Endothelial cell of umbilical vein (primary cell): ENCODE data around the gene DOCK8. TPM values are rescaled to one million over a fixed set of nuclear protein-coding genes. Genes with fewer than 3 reads are reported as not detected.

Experiments used
- BruUV-seq: library from RNA; stranded (reverse); fragments of 400-500 nt; replicated peaks from 2 replicates; lab custom pipeline; 2021; lab: Mats Ljungman, UMichigan
- CTCF ChIA-PET: fragments of 300-600, 350-600 bp; sonication (Branson Sonifier 250); formaldehyde crosslinking; loops from one replicate; lab custom pipeline; 2021; ENCODE audit warnings: antibody characterized with exemption, inconsistent platforms; lab: Charles Lee
- POLR2A ChIA-PET: fragments of 300-600, 350-600 bp; sonication (Branson Sonifier 250); formaldehyde crosslinking; loops from one replicate; lab custom pipeline; 2021; ENCODE audit warnings: antibody characterized with exemption, inconsistent platforms; lab: Charles Lee
- DNase-seq: peaks from one replicate; pipeline ENCODE4 v3.0.0-alpha.2; 2011; ENCODE audit warnings: low read depth, low spot score
- FAIRE-seq: peaks from 2 replicates; lab custom pipeline; 2011; peaks lifted over from hg19 to GRCh38; lab: Jason Lieb, UNC
- H2AFZ ChIP-seq: 2 replicates; pipeline ENCODE4 v1.6.0; 2012; ENCODE audit warnings: low read depth, low read length, control low read depth, inconsistent platforms
- H3K27ac ChIP-seq: 2 replicates; pipeline ENCODE4 v1.5.1; 2011; ENCODE audit warnings: low read depth, mild to moderate bottlenecking, control low read depth, low read length, moderate library complexity; ENCODE audit not compliant: insufficient read depth
- H3K27me3 ChIP-seq, 2 experiments: 2 replicates each; pipeline versions ENCODE4 v1.6.0 to v1.6.1; 2011; ENCODE audit warnings: low read length in 2 of 2, mixed read lengths in 1 of 2; ENCODE audit not compliant: control insufficient read depth in 2 of 2, insufficient read depth in 2 of 2
- H3K36me3 ChIP-seq, 2 experiments: 2 replicates in 1 of 2; 3 replicates in 1 of 2; pipeline ENCODE4 v1.5.1; 2011; ENCODE audit warnings: low read length in 2 of 2, mild to moderate bottlenecking in 1 of 2, moderate library complexity in 1 of 2; ENCODE audit not compliant: control insufficient read depth in 2 of 2, insufficient read depth in 2 of 2; ENCODE audit errors: extremely low read depth in 1 of 2
- H3K4me1 ChIP-seq: 3 replicates; pipeline ENCODE4 v1.5.1; 2011; ENCODE audit warnings: mild to moderate bottlenecking, low read length; ENCODE audit not compliant: control insufficient read depth, insufficient read depth; ENCODE audit errors: extremely low read depth
- H3K4me2 ChIP-seq: 2 replicates; pipeline ENCODE4 v1.6.1; 2011; ENCODE audit warnings: low read length, control low read depth, mixed read lengths; ENCODE audit not compliant: insufficient read depth
- H3K4me3 ChIP-seq, 3 experiments: fragments of 200-600 bp in 1 of 3; sonication (generic), shearing (Covaris generic) in 1 of 3; replicated peaks in 1 of 3; 2 replicates each; pipeline ENCODE4 v1.5.1; 2011 to 2016; ENCODE audit warnings: control low read depth in 3 of 3, low read length in 3 of 3, mild to moderate bottlenecking in 2 of 3, inconsistent platforms in 1 of 3, low read depth in 1 of 3, moderate library complexity in 1 of 3; ENCODE audit not compliant: insufficient read depth in 1 of 3
- H3K79me2 ChIP-seq: 2 replicates; pipeline ENCODE4 v1.6.0; 2012; ENCODE audit warnings: low read length, inconsistent platforms; ENCODE audit not compliant: control insufficient read depth, insufficient read depth
- H3K9ac ChIP-seq: replicated peaks from 2 replicates; pipeline ENCODE3; 2011; ENCODE audit warnings: low read length, control low read depth; ENCODE audit not compliant: insufficient read depth; ENCODE audit errors: extremely low read depth
- H3K9me1 ChIP-seq: replicated peaks from 3 replicates; pipeline ENCODE4 v1.6.0; 2011; ENCODE audit warnings: mild to moderate bottlenecking, low read length; ENCODE audit not compliant: control insufficient read depth, insufficient read depth; ENCODE audit errors: extremely low read depth
- H3K9me3 ChIP-seq: replicated peaks from 2 replicates; pipeline ENCODE4 v1.5.1; 2012; ENCODE audit warnings: low read length, inconsistent platforms; ENCODE audit not compliant: control insufficient read depth, insufficient read depth
- H4K20me1 ChIP-seq: replicated peaks from 2 replicates; pipeline ENCODE3; 2011; ENCODE audit warnings: mild to moderate bottlenecking, low read length; ENCODE audit not compliant: control insufficient read depth, insufficient read depth; ENCODE audit errors: extremely low read depth
- CTCF ChIP-seq, 2 donors: IDR thresholded peaks; 1 replicate in 1 of 2; 2 replicates in 1 of 2; pipeline ENCODE4 v1.5.1; 2011; ENCODE audit warnings: low read length in 2 of 2, mild to moderate bottlenecking in 2 of 2, moderate library complexity in 2 of 2, control low read depth in 1 of 2, inconsistent platforms in 1 of 2, low read depth in 1 of 2; ENCODE audit not compliant: insufficient read depth in 1 of 2; ENCODE audit errors: extremely low read depth in 1 of 2
- EZH2 ChIP-seq: IDR thresholded peaks from 2 replicates; pipeline ENCODE4 v1.6.1; 2012; ENCODE audit warnings: borderline replicate concordance, low read depth, mild to moderate bottlenecking, moderate library complexity, low read length, inconsistent platforms; ENCODE audit not compliant: severe bottlenecking
- FOS ChIP-seq: IDR thresholded peaks from 2 replicates; pipeline ENCODE4 v1.6.1; 2011; ENCODE audit warnings: mild to moderate bottlenecking, low read length, moderate library complexity, borderline replicate concordance; ENCODE audit not compliant: insufficient read depth
- GATA2 ChIP-seq: IDR thresholded peaks from 2 replicates; pipeline ENCODE4 v1.7.0; 2011; ENCODE audit warnings: low read depth, mild to moderate bottlenecking, moderate library complexity, mixed read lengths, low read length; ENCODE audit not compliant: insufficient read length, insufficient read depth
- JUN ChIP-seq: IDR thresholded peaks from 2 replicates; pipeline ENCODE4 v1.6.1; 2011; ENCODE audit warnings: borderline replicate concordance, low read depth; ENCODE audit not compliant: insufficient read length, insufficient read depth
- MYC ChIP-seq: IDR thresholded peaks from one replicate; pipeline ENCODE4 v1.6.1; 2011; ENCODE audit warnings: mild to moderate bottlenecking, low read depth, low read length
- POLR2A ChIP-seq: IDR thresholded peaks from 2 replicates; pipeline ENCODE4 v1.6.1; 2012; ENCODE audit warnings: low read depth, mild to moderate bottlenecking, control low read depth, low read length
- POLR2AphosphoS5 ChIP-seq: IDR thresholded peaks from 2 replicates; pipeline ENCODE4 v1.6.1; 2012; ENCODE audit warnings: low read depth, mild to moderate bottlenecking, control low read depth, low read length, moderate library complexity; ENCODE audit not compliant: insufficient read depth
- dilution Hi-C: fragments of 300-500 bp; cut with MboI; formaldehyde crosslinking; loops from one replicate; pipeline ENCODE4 v1.15.0; 2019; ENCODE audit warnings: low sequenced_read_pairs; ENCODE audit not compliant: extremely low pct_ligation_motif_present
- intact Hi-C: fragments of 100-400 bp; cut with micrococcal nuclease; formaldehyde crosslinking; loops from one replicate; pipeline ENCODE4 v1.10.0; 2022
- polyA plus RNA-seq, 4 experiments: library from polyadenylated mRNA; depleted of rRNA in 3 of 4; stranded (reverse) in 3 of 4; unstranded in 1 of 4; fragments of >200 nt; gene quantifications; 2 replicates each; pipeline versions ENCODE4 v1.2.1 to v1.2.3, GENCODE V29; 2011 to 2012; ENCODE audit warnings: missing spikeins in 1 of 4
- total RNA-seq: library from RNA; stranded (reverse); gene quantifications from 2 replicates; pipeline ENCODE4 v1.2.3, GENCODE V29; 2021

Gene DOCK8
- total and polyA plus RNA-seq, 2 donors (not counting 3 experiments of a cell fraction or from before 2014, with no cell fraction given): 0.54 to 1.3 TPM

- DNase-seq: no peak
- Histone ChIP-seq H3K27me3 (peaks cover 0 to 2% of the 10 kb centered on the region in 2 experiments), H2AFZ (no peak overlapping the region), H3K27ac (no peak overlapping the region), H3K9me1 (no peaks in the 10 kb centered on the region), H3K9me3 (no peaks in the 10 kb centered on the region), H3K4me2 (no peak overlapping the region), H3K36me3 (no peaks in the 10 kb centered on the region), H3K4me3 (no peak overlapping the region), H3K4me1 (no peaks in the 10 kb centered on the region), H3K9ac (no peak overlapping the region), H4K20me1 (no peaks in the 10 kb centered on the region), H3K79me2 (no peaks in the 10 kb centered on the region)
- ChIA-PET POLR2A (no interaction called here), CTCF (no interaction called here)
- BruUV-seq: no TSS peak
- no peak for FAIRE-seq
- TF ChIP-seq CTCF (IDR thresholded peaks at IDR 0.05; ENCODE audit: extremely low read depth in 1 of 2, insufficient read depth in 1 of 2, low read depth in 1 of 2, low read length in 2 of 2) (no peak), POLR2AphosphoS5 (no peak), EZH2 (no peak), JUN (no peak), MYC (no peak), FOS (no peak), GATA2 (no peak), POLR2A (no peak)
- intact Hi-C loops: no loop called here
- dilution Hi-C loops: no loop called here
These were observed 298.0 kb downstream of the DOCK8 start for GRCh38 chr9:512555-513272.

Other genes with a start within 250 kb of the DOCK8 start
- gene WASHC1, start 185.4 kb upstream of the DOCK8 start, total RNA-seq: 10.3 and 12.3 TPM in 2 replicates
- gene WASHC1, start 185.4 kb upstream of the DOCK8 start, polyA plus RNA-seq: 10.8 and 11.5 TPM in 2 replicates
- gene FOXD4, start 96.4 kb upstream of the DOCK8 start, total RNA-seq: 0.35 and 0.42 TPM in 2 replicates
- 0.07 and 0.13 TPM in 2 replicates for gene FOXD4, start 96.4 kb upstream of the DOCK8 start, polyA plus RNA-seq
- gene ZNG1A, start 35.8 kb upstream of the DOCK8 start, total RNA-seq: 39.8 and 41.9 TPM in 2 replicates
- 8.9 and 14.3 TPM in 2 replicates for gene ZNG1A, start 35.8 kb upstream of the DOCK8 start, polyA plus RNA-seq